ENCODE measurements around the gene UBTF.

GRCh38 chr17:44222112-44222869, 2.8 kb upstream of the UBTF start:
- TF ChIP-seq FOXM1 (IDR thresholded peaks at IDR 0.05; ENCODE audit: borderline replicate concordance, low read depth) (no peak), TAF1 (IDR thresholded peaks at IDR 0.05; ENCODE audit: low read depth) (no peak; the same call in 1 of the 2 replicates), EP300 (IDR thresholded peaks at IDR 0.05; ENCODE audit: borderline replicate concordance) (no peak), CEBPB (IDR thresholded peaks at IDR 0.05) (no peak), RAD21 (IDR thresholded peaks at IDR 0.05; ENCODE audit: low read depth) (no peak), ZBTB7A (IDR thresholded peaks at IDR 0.05; ENCODE audit: low read depth) (no peak), CREB1 (IDR thresholded peaks at IDR 0.05; ENCODE audit: low read depth) (no peak), TCF12 (IDR thresholded peaks at IDR 0.05; ENCODE audit: low read depth) (no peak)
- TF ChIP-seq, protein P1, sequence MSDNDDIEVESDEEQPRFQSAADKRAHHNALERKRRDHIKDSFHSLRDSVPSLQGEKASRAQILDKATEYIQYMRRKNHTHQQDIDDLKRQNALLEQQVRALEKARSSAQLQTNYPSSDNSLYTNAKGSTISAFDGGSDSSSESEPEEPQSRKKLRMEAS (IDR thresholded peaks at IDR 0.05), result no peak; the same call in 1 of the 2 replicates
- TF ChIP-seq, protein P2, sequence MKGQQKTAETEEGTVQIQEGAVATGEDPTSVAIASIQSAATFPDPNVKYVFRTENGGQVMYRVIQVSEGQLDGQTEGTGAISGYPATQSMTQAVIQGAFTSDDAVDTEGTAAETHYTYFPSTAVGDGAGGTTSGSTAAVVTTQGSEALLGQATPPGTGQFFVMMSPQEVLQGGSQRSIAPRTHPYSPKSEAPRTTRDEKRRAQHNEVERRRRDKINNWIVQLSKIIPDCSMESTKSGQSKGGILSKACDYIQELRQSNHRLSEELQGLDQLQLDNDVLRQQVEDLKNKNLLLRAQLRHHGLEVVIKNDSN (IDR thresholded peaks at IDR 0.05), result no peak

Measured in Ishikawa (cell line).